Stomach (tissue), 9 donors: ENCODE data around the gene PSRC1. TPM values are rescaled to one million over a fixed set of nuclear protein-coding genes. Genes with fewer than 3 reads are reported as not detected.

Source experiments
- DNase-seq, 2 donors: peaks; one replicate each; pipeline versions ENCODE4 v3.0.0 to v3.0.0-alpha.2; 2013 to 2019
- H3K27ac ChIP-seq, 5 donors: fragments of 200-600 bp in 4 of 5; sonication (generic) in 4 of 5; one replicate each; pipeline ENCODE4 v1.5.1; 2013 to 2019; ENCODE audit warnings: mild to moderate bottlenecking in 1 of 5, moderate library complexity in 1 of 5
- H3K27me3 ChIP-seq, 3 donors: fragments of 200-600 bp; sonication (generic); one replicate each; pipeline ENCODE4 v1.5.1; 2017 to 2019; ENCODE audit warnings: mixed run types in 1 of 3
- H3K36me3 ChIP-seq, 4 donors: fragments of 200-600 bp; sonication (generic); 1 replicate in 3 of 4; 2 replicates in 1 of 4; pipeline ENCODE4 v1.5.1; 2016 to 2019
- H3K4me1 ChIP-seq, 4 donors: fragments of 200-600 bp; sonication (generic); one replicate each; pipeline ENCODE4 v1.5.1; 2016 to 2019
- H3K4me3 ChIP-seq, 4 donors: fragments of 200-600 bp; sonication (generic) in 3 of 4; one replicate each; pipeline ENCODE4 v1.5.1; 2016 to 2019; ENCODE audit warnings: mild to moderate bottlenecking in 1 of 4
- H3K9me3 ChIP-seq, 4 donors: fragments of 200-600 bp; sonication (generic); one replicate each; pipeline ENCODE4 v1.5.1; 2016 to 2019
- EP300 ChIP-seq: sonication (generic); formaldehyde crosslinking; IDR thresholded peaks from one replicate; pipeline ENCODE4 v1.6.1; 2017; ENCODE audit warnings: antibody characterized with exemption
- POLR2A ChIP-seq, 4 donors: fragments of 450-650 bp; IDR thresholded peaks; one replicate each; pipeline ENCODE4 v1.6.1; 2016; ENCODE audit warnings: antibody characterized with exemption in 4 of 4, control low read depth in 2 of 4, mild to moderate bottlenecking in 1 of 4, moderate library complexity in 1 of 4
- POLR2AphosphoS5 ChIP-seq, 3 donors: sonication (generic); formaldehyde crosslinking; IDR thresholded peaks; one replicate each; pipeline ENCODE4 v1.6.1; 2016; ENCODE audit warnings: antibody characterized with exemption in 3 of 3
- WGBS, 5 donors: extraction: QIAGEN DNeasy Blood & Tissue Kit in 3 of 5; methylation state at CpG; one replicate each; pipeline versions ENCODE4 v1.1.5 to v1.1.7; 2013 to 2018; 5-methylcytosine and 5-hydroxymethylcytosine counted together
- intact Hi-C: fragments of 100-400 bp; cut with DNase I; formaldehyde crosslinking; loops from one replicate; pipeline ENCODE4 v1.15.1; 2023; ENCODE audit warnings: low total_unique reads
- polyA plus RNA-seq, 3 donors: library from polyadenylated mRNA; stranded (reverse); fragments of 200-250 nt; gene quantifications; one replicate each; pipeline ENCODE4 v1.2.3, GENCODE V29; 2013
- total RNA-seq, 5 donors: library from RNA; depleted of rRNA; stranded (reverse); fragments of >200 nt; gene quantifications; one replicate each; pipeline versions ENCODE4 v1.1.0 to v1.2.3, GENCODE V29; 2014 to 2016
- TF ChIP-seq, protein P1 (sequence below), 7 experiments: fragments of 450-650 bp in 4 of 7; fragments of 200-600 bp in 3 of 7; sonication (generic) in 3 of 7; IDR thresholded peaks; one replicate each; pipeline ENCODE4 v1.5.1; 2016 to 2019; ENCODE audit warnings: antibody characterized with exemption in 7 of 7, control low read depth in 2 of 7, mild to moderate bottlenecking in 1 of 7
- donor health status: healthy with polysubstance abuse.
- donor health status: Bipolar disorder and iron deficiency.
- donor health status: healthy.

Gene PSRC1
- total and polyA plus RNA-seq, 8 donors, result 0.29 to 18.7 (median 3.6) TPM; not detected in 1

DNA sequence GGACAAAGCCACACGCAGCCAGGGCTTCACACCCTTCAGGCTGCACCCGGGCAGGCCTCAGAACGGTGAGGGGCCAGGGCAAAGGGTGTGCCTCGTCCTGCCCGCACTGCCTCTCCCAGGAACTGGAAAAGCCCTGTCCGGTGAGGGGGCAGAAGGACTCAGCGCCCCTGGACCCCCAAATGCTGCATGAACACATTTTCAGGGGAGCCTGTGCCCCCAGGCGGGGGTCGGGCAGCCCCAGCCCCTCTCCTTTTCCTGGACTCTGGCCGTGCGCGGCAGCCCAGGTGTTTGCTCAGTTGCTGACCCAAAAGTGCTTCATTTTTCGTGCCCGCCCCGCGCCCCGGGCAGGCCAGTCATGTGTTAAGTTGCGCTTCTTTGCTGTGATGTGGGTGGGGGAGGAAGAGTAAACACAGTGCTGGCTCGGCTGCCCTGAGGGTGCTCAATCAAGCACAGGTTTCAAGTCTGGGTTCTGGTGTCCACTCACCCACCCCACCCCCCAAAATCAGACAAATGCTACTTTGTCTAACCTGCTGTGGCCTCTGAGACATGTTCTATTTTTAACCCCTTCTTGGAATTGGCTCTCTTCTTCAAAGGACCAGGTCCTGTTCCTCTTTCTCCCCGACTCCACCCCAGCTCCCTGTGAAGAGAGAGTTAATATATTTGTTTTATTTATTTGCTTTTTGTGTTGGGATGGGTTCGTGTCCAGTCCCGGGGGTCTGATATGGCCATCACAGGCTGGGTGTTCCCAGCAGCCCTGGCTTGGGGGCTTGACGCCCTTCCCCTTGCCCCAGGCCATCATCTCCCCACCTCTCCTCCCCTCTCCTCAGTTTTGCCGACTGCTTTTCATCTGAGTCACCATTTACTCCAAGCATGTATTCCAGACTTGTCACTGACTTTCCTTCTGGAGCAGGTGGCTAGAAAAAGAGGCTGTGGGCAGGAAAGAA lies 8.1 kb downstream of the PSRC1 start:
- H3K27ac ChIP-seq, result peak overlapping the region; percentile 29 to 78 (median 67)
- H3K36me3 ChIP-seq, result peaks cover 0 to 31% (median 10%) of the 10 kb centered on the region in 4 donors
- H3K4me3 ChIP-seq, result peak overlapping the region in 2 of 4 donors; percentile 3 to 33
- H3K27me3 ChIP-seq, result no peaks in the 10 kb centered on the region
- 17 to 42% (median 23%) methylated on average over 24 of the region's 24 CpGs for WGBS, 5 donors
- H3K9me3 ChIP-seq, result no peaks in the 10 kb centered on the region
- peak; percentile 74 to 87 for DNase-seq
- intact Hi-C loops, result loop anchor here (5.0 kb wide), 1 partner anchor 122 kb away; the partner anchor contains the start of gene SORT1
- TF ChIP-seq POLR2AphosphoS5 (IDR thresholded peaks at IDR 0.05), result peak in 2 of 3 donors; percentile 16 to 71
- TF ChIP-seq, protein P1, sequence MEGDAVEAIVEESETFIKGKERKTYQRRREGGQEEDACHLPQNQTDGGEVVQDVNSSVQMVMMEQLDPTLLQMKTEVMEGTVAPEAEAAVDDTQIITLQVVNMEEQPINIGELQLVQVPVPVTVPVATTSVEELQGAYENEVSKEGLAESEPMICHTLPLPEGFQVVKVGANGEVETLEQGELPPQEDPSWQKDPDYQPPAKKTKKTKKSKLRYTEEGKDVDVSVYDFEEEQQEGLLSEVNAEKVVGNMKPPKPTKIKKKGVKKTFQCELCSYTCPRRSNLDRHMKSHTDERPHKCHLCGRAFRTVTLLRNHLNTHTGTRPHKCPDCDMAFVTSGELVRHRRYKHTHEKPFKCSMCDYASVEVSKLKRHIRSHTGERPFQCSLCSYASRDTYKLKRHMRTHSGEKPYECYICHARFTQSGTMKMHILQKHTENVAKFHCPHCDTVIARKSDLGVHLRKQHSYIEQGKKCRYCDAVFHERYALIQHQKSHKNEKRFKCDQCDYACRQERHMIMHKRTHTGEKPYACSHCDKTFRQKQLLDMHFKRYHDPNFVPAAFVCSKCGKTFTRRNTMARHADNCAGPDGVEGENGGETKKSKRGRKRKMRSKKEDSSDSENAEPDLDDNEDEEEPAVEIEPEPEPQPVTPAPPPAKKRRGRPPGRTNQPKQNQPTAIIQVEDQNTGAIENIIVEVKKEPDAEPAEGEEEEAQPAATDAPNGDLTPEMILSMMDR (IDR thresholded peaks at IDR 0.05), result no peak
- peaks cover 24 to 61% (median 27%) of the 10 kb centered on the region in 4 donors for H3K4me1 ChIP-seq

DNA sequence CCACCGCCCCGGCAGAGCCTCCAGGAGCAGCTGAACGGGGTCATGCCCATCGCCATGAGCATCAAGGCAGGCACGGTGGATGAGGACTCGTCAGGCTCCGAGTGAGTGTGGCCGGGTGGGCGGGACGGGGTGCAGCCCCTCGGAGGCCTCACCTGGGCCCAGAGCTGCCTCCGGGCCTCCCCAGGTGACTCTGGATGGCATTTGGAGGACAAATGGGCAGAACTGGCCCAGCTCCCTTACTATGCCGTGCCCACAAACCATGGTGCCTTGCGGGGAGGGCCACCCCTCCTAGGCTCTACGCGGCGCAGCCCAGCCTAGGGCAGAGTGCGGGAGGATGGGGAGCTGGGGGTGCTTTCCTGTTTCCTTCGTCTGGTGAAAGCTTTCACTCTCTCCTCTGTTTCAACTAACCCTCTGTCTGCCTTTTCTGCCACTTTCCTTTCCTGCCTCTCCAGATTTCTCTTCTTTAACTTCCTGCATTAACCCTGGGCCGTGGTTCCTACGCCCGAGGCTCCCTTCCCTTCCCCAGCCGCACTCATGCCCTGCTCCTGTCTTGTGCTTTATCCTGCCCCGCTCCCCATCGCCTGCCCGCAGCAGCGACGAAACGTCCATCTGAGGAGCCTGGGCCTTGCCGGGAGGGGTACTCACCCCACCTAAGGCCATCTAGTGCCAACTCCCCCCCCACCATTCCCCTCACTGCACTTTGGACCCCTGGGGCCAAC lies 9.2 kb downstream of the PSRC1 start:
- peaks cover 0 to 40% (median 17%) of the 10 kb centered on the region in 4 donors for H3K36me3 ChIP-seq
- no peak for DNase-seq
- WGBS, 5 donors, result 63 to 83% (median 71%) methylated on average over 19 to 30 of the region's 30 CpGs
- H3K4me3 ChIP-seq, result no peak overlapping the region
- H3K27ac ChIP-seq, result peak overlapping the region in 3 of 5 donors; percentile 37 to 78 (median 72)
- H3K9me3 ChIP-seq, result no peaks in the 10 kb centered on the region
- no peak for TF ChIP-seq POLR2A (IDR thresholded peaks at IDR 0.05)
- TF ChIP-seq, protein P1 (IDR thresholded peaks at IDR 0.05), result no peak
- TF ChIP-seq EP300, result no peak
- TF ChIP-seq POLR2AphosphoS5 (IDR thresholded peaks at IDR 0.05), result no peak
- H3K27me3 ChIP-seq, result no peaks in the 10 kb centered on the region
- intact Hi-C loops, result no loop called here
- H3K4me1 ChIP-seq, result peaks cover 24 to 61% (median 27%) of the 10 kb centered on the region in 4 donors

DNA sequence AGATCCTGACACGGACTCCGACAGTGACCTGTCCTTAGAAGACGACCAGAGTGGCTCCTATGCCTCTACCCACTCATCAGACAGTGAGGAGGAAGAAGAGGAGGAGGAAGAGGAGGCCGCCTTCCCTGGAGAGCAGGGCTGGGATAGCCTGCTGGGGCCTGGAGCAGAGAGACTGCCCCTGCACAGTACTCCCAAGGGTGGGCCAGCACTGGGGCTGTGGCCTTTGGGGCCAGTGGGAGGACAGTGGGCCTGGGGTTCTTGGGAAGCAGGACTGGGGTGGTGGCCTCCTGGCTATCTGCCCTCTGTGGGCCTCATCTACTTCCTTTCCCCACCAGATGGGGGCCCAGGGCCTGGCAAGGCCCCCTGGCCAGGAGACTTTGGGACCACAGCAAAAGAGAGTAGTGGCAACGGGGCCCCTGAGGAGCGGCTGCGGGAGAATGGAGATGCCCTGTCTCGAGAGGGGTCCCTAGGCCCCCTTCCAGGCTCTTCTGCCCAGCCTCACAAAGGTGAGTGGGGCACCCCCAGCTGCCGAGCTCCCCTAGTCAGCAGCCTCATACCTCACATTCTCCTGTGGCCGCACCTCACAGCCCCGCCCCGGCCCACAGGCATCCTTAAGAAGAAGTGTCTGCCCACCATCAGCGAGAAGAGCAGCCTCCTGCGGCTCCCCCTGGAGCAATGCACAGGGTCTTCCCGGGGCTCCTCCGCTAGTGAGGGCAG lies 10.0 kb downstream of the PSRC1 start:
- Histone ChIP-seq H3K4me3 (no peak overlapping the region), H3K9me3 (no peaks in the 10 kb centered on the region), H3K27ac (peak overlapping the region in 1 of 5 donors; percentile 78), H3K4me1 (peaks cover 24 to 59% (median 27%) of the 10 kb centered on the region in 4 donors), H3K36me3 (peaks cover 0 to 47% (median 20%) of the 10 kb centered on the region in 4 donors), H3K27me3 (no peaks in the 10 kb centered on the region)
- intact Hi-C loops, result no loop called here
- TF ChIP-seq, protein P1 (IDR thresholded peaks at IDR 0.05), result no peak
- TF ChIP-seq POLR2A (IDR thresholded peaks at IDR 0.05), result no peak
- no peak for DNase-seq
- 78 to 86% (median 81%) methylated on average over 11 to 16 of the region's 16 CpGs for WGBS, 5 donors
